Esophagus squamous epithelium (tissue), 4 donors: ENCODE measurements around the gene RELL1.

ENCODE experiments used
- CTCF ChIP-seq, 6 experiments: fragments of 450-650 bp in 4 of 6; fragments of 200-600 bp in 2 of 6; sonication (generic) in 2 of 6; IDR thresholded peaks; one replicate each; pipeline ENCODE4 v1.5.1; 2016 to 2019; ENCODE audit warnings: antibody characterized with exemption in 6 of 6, mild to moderate bottlenecking in 4 of 6, moderate library complexity in 4 of 6
- POLR2A ChIP-seq, 4 donors: fragments of 450-650 bp; IDR thresholded peaks; one replicate each; pipeline ENCODE4 v1.6.1; 2017; ENCODE audit warnings: antibody characterized with exemption in 4 of 4, mild to moderate bottlenecking in 4 of 4, moderate library complexity in 3 of 4

GRCh38 chr4:37666625-37667071 lies 19.5 kb downstream of the RELL1 start:
- TF ChIP-seq CTCF (IDR thresholded peaks at IDR 0.05) (peak in 1 of 6 experiments; percentile 46), POLR2A (IDR thresholded peaks at IDR 0.05) (no peak)
